Measurements from ENCODE around the gene SESN1.
A peak's percentile ranks its signal among the peaks of the same experiment; 100 is the strongest.

The SESN1 gene

GRCh38 chr6:108955329-108955949, 139.2 kb downstream of the SESN1 start:
- no peak for DNase-seq

GRCh38 chr6:108953681-108954080, 141.0 kb downstream of the SESN1 start:
- no peak for DNase-seq

GRCh38 chr6:108952776-108953486, 141.7 kb downstream of the SESN1 start:
- DNase-seq: no peak

GRCh38 chr6:108951351-108951953, 143.2 kb downstream of the SESN1 start:
- no peak for DNase-seq

- DNase-seq: peak; percentile 18
Measured at GRCh38 chr6:108948181-108948661, 146.4 kb downstream of the SESN1 start.

GRCh38 chr6:108947114-108947854, 147.4 kb downstream of the SESN1 start:
- peak; percentile 82 for DNase-seq

- no peak for DNase-seq
Measured at GRCh38 chr6:108946695-108947094, 148.0 kb downstream of the SESN1 start.

GRCh38 chr6:108945681-108946159, 148.9 kb downstream of the SESN1 start:
- DNase-seq: no peak

GRCh38 chr6:108944707-108945680, 149.7 kb downstream of the SESN1 start:
- no peak for DNase-seq

- DNase-seq: no peak
Measured at GRCh38 chr6:108944071-108944470, 150.6 kb downstream of the SESN1 start.

GRCh38 chr6:108942556-108943492, 151.8 kb downstream of the SESN1 start:
- DNase-seq: no peak

- DNase-seq: no peak
Measured at GRCh38 chr6:108941859-108942258, 152.8 kb downstream of the SESN1 start.

- DNase-seq: no peak
Measured at GRCh38 chr6:108941281-108941680, 153.4 kb downstream of the SESN1 start.

GRCh38 chr6:108940741-108941140, 153.9 kb downstream of the SESN1 start:
- no peak for DNase-seq

- no peak for DNase-seq
Measured at GRCh38 chr6:108937170-108937569, 157.5 kb downstream of the SESN1 start.
